Measurements from ENCODE around the gene TSSK2. TPM values are rescaled to one million over a fixed set of nuclear protein-coding genes. Genes with fewer than 3 reads are reported as not detected.

The TSSK2 gene
- total RNA-seq, 1 donor from 2014 or later, result not detected

- FAIRE-seq, result no peak
- Histone ChIP-seq H3K4me3 (ENCODE audit: low read depth, low read length) (no peak overlapping the region), H3K27me3 (ENCODE audit: control insufficient read depth, insufficient read depth, low read length) (peaks cover 25% of the 10 kb centered on the region), H3K36me3 (ENCODE audit: control insufficient read depth, insufficient read depth, low read length) (no peaks in the 10 kb centered on the region)
- TF ChIP-seq, protein P1, sequence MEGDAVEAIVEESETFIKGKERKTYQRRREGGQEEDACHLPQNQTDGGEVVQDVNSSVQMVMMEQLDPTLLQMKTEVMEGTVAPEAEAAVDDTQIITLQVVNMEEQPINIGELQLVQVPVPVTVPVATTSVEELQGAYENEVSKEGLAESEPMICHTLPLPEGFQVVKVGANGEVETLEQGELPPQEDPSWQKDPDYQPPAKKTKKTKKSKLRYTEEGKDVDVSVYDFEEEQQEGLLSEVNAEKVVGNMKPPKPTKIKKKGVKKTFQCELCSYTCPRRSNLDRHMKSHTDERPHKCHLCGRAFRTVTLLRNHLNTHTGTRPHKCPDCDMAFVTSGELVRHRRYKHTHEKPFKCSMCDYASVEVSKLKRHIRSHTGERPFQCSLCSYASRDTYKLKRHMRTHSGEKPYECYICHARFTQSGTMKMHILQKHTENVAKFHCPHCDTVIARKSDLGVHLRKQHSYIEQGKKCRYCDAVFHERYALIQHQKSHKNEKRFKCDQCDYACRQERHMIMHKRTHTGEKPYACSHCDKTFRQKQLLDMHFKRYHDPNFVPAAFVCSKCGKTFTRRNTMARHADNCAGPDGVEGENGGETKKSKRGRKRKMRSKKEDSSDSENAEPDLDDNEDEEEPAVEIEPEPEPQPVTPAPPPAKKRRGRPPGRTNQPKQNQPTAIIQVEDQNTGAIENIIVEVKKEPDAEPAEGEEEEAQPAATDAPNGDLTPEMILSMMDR (IDR thresholded peaks at IDR 0.05; ENCODE audit: insufficient read depth, low read length, severe bottlenecking), result peak; percentile 12
- DNase-seq (ENCODE audit: low read depth), result no peak
Measured at GRCh38 chr22:19168088-19168890, 37.2 kb downstream of the TSSK2 start.

DNA sequence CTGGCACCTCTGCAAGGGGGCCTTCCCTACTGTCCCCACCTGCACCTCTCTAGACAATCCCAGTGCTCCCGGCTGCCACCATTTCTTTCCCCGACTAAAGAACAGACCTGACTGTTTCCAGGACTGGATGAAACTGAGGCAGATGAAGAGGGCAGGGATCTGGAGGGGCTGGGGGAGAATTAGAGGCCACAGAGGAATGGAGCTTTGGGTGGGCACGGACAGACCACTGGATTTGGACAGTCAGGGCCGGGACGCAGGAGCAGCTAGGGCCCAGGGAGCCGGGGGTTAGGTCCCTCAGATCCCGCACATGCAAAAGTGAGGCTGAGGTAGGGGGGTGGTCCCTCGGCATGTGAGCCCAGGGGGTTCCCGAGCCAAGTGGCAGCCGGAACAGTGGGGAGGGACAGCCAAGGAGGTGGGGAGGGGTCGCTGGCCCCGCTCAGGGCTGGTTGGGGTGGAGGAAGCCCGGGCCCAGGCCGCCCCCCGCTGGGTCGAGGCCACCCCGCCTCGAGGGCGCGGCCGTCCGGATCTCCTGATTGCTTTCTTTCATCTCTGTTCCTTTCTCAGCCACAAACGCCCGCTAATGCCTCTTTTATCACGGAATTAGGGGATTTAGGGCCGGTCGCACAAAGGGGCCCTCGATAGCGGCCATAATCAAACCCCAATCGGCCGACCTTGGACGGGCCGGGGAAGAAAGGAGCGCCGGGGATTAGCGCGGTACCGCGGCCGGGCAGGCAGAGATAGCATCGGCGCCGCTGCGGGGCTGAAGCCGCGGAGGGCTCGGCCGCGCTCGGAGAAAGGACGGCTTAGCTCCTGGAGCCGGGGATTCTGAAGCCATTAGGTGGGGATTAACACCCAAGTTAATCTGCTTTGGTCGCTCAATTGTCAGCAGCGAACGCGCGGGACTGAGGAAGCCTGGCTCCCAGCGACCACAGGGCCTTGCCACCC is 38.2 kb downstream of the TSSK2 start:
- DNase-seq (ENCODE audit: low read depth) (no peak), FAIRE-seq (no peak)
- H3K4me3 ChIP-seq (ENCODE audit: low read depth, low read length), result peak overlapping the region; percentile 17
- peaks cover 25% of the 10 kb centered on the region for H3K27me3 ChIP-seq (ENCODE audit: control insufficient read depth, insufficient read depth, low read length)
- no peaks in the 10 kb centered on the region for H3K36me3 ChIP-seq (ENCODE audit: control insufficient read depth, insufficient read depth, low read length)
- TF ChIP-seq, protein P1 (IDR thresholded peaks at IDR 0.05; ENCODE audit: insufficient read depth, low read length, severe bottlenecking), result no peak

- Histone ChIP-seq H3K36me3 (ENCODE audit: control insufficient read depth, insufficient read depth, low read length) (no peaks in the 10 kb centered on the region), H3K4me3 (ENCODE audit: low read depth, low read length) (no peak overlapping the region), H3K27me3 (ENCODE audit: control insufficient read depth, insufficient read depth, low read length) (peaks cover 25% of the 10 kb centered on the region)
- DNase-seq (ENCODE audit: low read depth), result no peak
- TF ChIP-seq, protein P1 (IDR thresholded peaks at IDR 0.05; ENCODE audit: insufficient read depth, low read length, severe bottlenecking), result no peak
- no peak for FAIRE-seq
Measured at GRCh38 chr22:19169947-19170318, 38.8 kb downstream of the TSSK2 start.

DNA sequence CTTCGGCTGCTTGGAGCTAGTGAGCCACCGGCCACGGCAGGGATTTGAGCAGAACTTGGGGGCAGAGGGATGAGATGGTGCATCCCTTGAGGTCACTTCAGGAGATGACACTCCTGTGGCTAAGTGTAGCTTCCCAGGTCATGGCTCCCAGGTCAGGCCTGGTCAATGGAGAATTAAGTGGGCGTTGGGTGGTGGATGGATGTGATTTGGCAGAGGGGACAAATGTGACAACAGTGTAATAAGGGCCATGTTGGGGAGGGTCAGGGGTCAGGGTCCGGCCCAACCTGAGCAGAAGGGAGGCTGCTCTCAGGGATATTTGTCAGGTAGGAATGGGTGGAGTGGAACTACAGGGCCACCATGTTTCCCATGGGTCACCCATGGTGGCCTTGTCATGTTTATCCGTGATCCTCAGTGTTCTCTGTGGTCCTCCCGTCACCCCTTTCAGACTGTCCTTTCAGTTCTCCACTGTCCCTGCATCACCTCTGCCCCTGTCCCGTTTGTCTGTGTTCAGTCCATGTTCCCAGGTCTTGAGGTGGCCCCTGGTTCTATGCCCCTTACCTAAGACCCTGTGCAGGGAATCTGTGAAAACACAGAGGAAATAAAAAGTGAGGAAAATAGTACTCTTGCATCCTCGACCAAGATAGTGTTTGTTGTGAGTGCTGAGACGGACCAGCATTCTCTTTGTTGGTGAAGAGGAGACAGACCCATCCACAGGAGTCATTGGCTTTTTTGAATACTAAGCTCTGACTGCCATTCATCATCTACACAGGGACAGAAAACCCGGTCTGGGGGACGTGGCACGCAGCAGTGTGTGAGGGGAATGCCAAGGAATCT is 41.3 kb downstream of the TSSK2 start:
- H3K4me3 ChIP-seq (ENCODE audit: low read depth, low read length), result peak overlapping the region; percentile 83
- FAIRE-seq (no peak), DNase-seq (ENCODE audit: low read depth) (no peak)
- TF ChIP-seq, protein P1 (IDR thresholded peaks at IDR 0.05; ENCODE audit: insufficient read depth, low read length, severe bottlenecking), result no peak
- H3K27me3 ChIP-seq (ENCODE audit: control insufficient read depth, insufficient read depth, low read length), result peaks cover 23% of the 10 kb centered on the region
- H3K36me3 ChIP-seq (ENCODE audit: control insufficient read depth, insufficient read depth, low read length), result peaks cover 8% of the 10 kb centered on the region
